HAP-1 (cell line): ENCODE data around the gene SLC38A9.
A peak's percentile ranks its signal among the peaks of the same experiment; 100 is the strongest.
"Not testable (repeated sequence)": the region's sequence is repeated elsewhere in the genome, so short reads cannot be mapped to it uniquely, and the experiment has no call there.

ENCODE experiments used
- DNase-seq, 2 experiments: peaks; one replicate each; pipeline ENCODE4 v3.0.0-alpha.2; 2016 to 2020; ENCODE audit warnings: low spot score in 2 of 2
- H3K27me3 ChIP-seq: fragments of 250-450 bp; sonication (Bioruptor Pico); 2 replicates; pipeline ENCODE4 v1.5.1; 2020; ENCODE audit warnings: low read depth, mild to moderate bottlenecking, moderate library complexity
- H3K36me3 ChIP-seq: fragments of 250-450 bp; sonication (Bioruptor Pico); replicated peaks from 2 replicates; pipeline ENCODE4 v1.5.1; 2020; ENCODE audit warnings: mild to moderate bottlenecking
- H3K4me1 ChIP-seq: fragments of 250-450 bp; sonication (Bioruptor Pico); 2 replicates; pipeline ENCODE4 v1.5.1; 2020; ENCODE audit warnings: mild to moderate bottlenecking
- H3K4me3 ChIP-seq: fragments of 250-450 bp; sonication (Bioruptor Pico); 2 replicates; pipeline ENCODE4 v1.5.1; 2020; ENCODE audit warnings: mild to moderate bottlenecking, moderate library complexity
- H3K9me3 ChIP-seq: fragments of 250-450 bp; sonication (Bioruptor Pico); 2 replicates; pipeline ENCODE4 v1.5.1; 2020; ENCODE audit warnings: mild to moderate bottlenecking, moderate library complexity
- in situ Hi-C: fragments of 300-500 bp; cut with MboI; formaldehyde crosslinking; loops from 3 replicates; pipeline ENCODE4 v1.14.3; 2020; ENCODE audit warnings: low sequenced_read_pairs, inconsistent platforms, mixed read lengths

Gene SLC38A9

DNA sequence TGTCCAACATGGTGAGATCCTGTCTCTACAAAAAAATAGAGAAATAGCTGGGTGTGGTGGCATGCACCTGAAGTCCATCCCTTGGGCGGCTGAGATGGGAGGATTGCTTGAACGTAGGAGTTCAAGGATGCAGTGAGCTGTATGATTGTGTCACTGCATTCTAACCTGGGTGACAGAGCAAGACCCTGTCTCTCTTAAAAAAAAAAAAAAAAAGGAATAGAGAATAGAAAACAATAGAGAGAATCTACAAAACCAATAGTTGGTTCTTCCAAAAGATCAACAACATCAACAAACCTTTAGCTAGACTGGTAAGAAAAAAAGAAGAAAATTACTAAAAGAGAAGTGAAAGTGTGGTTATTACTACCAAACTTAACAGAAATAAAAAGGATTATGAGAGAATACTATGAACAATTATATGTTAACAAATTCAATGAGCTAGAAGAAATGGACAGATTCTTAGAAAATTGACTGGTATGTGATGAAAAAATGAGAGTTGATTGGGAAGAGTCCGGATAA lies 8.1 kb upstream of the SLC38A9 start:
- no peaks in the 10 kb centered on the region for H3K27me3 ChIP-seq
- H3K4me1 ChIP-seq = peaks cover 10% of the 10 kb centered on the region
- no peak overlapping the region for H3K4me3 ChIP-seq
- no peaks in the 10 kb centered on the region for H3K36me3 ChIP-seq
- in situ Hi-C loops = loop anchor here (25.0 kb wide), 1 partner anchor 533 kb away; no protein-coding TSS in a partner anchor
- DNase-seq = no peak
- H3K9me3 ChIP-seq = no peaks in the 10 kb centered on the region

GRCh38 chr5:55719026-55719425 lies 6.9 kb upstream of the SLC38A9 start:
- not testable (repeated sequence) for H3K9me3 ChIP-seq, H3K4me3 ChIP-seq, DNase-seq, H3K36me3 ChIP-seq, H3K27me3 ChIP-seq
- peaks cover 10% of the 10 kb centered on the region for H3K4me1 ChIP-seq
- in situ Hi-C loops = loop anchor here (25.0 kb wide), 1 partner anchor 532 kb away; no protein-coding TSS in a partner anchor

DNA sequence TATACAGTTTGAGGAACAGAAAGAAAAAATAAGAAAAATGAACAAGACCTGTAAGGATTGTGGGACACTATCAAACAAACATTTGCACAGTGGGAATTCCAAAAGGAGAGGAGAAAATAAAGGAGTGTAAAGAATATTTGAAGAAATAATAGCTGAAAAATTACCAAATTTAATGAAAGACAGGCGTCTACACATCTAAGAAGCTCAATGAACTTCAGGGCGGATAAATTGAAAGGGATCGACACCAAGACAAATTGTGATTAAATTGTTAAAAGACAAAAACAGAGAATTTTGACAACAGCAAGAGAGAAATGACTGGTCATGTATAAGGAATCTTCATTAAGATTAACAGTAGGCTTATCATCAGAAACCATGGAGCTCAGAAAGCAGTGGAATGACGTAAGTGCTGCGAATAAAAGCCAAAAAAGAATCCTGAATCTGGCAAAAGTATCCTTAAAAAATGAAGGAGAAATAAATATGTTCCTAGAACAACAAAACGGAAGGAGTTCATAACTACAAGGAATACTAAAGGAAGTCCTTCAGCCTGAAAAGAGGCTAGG lies 3.5 kb upstream of the SLC38A9 start:
- no peak for DNase-seq
- in situ Hi-C loops = loop anchor here (25.0 kb wide), 1 partner anchor 528 kb away; no protein-coding TSS in a partner anchor
- no peaks in the 10 kb centered on the region for H3K9me3 ChIP-seq
- H3K27me3 ChIP-seq = no peaks in the 10 kb centered on the region
- H3K36me3 ChIP-seq = no peaks in the 10 kb centered on the region
- peaks cover 17% of the 10 kb centered on the region for H3K4me1 ChIP-seq
- no peak overlapping the region for H3K4me3 ChIP-seq

DNA sequence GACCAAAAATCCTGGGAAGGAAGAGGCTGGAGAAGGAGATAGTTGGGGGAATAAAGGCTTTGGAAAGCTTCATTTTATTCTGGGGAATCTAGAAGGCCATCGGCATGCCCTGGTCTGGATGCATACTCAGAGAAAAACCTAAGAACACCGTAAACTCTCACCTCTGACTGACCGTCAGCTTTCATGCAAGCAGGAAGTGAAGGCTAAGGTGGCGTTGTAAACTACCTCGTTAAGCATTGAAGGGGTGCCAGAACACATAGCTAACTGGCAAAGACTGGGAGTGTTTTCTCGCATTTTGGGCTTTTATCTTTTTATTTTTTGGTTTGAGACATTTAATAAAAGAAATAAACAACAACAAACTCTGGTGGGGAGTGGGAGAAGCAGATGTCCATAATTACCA lies 2.6 kb upstream of the SLC38A9 start:
- in situ Hi-C loops = loop anchor here (25.0 kb wide), 1 partner anchor 527 kb away; no protein-coding TSS in a partner anchor
- no peak for DNase-seq

GRCh38 chr5:55714339-55714738 lies 2.2 kb upstream of the SLC38A9 start:
- no peaks in the 10 kb centered on the region for H3K9me3 ChIP-seq
- H3K36me3 ChIP-seq = no peaks in the 10 kb centered on the region
- H3K4me3 ChIP-seq = no peak overlapping the region
- H3K4me1 ChIP-seq = peaks cover 17% of the 10 kb centered on the region
- H3K27me3 ChIP-seq = no peaks in the 10 kb centered on the region
- in situ Hi-C loops = loop anchor here (25.0 kb wide), 1 partner anchor 527 kb away; no protein-coding TSS in a partner anchor
- DNase-seq = no peak

More for the DNA sequence above, 2.6 kb upstream of the SLC38A9 start:
- H3K9me3 ChIP-seq = no peaks in the 10 kb centered on the region
- H3K4me1 ChIP-seq = peaks cover 17% of the 10 kb centered on the region
- no peak overlapping the region for H3K4me3 ChIP-seq
- H3K27me3 ChIP-seq = no peaks in the 10 kb centered on the region
- no peaks in the 10 kb centered on the region for H3K36me3 ChIP-seq

DNA sequence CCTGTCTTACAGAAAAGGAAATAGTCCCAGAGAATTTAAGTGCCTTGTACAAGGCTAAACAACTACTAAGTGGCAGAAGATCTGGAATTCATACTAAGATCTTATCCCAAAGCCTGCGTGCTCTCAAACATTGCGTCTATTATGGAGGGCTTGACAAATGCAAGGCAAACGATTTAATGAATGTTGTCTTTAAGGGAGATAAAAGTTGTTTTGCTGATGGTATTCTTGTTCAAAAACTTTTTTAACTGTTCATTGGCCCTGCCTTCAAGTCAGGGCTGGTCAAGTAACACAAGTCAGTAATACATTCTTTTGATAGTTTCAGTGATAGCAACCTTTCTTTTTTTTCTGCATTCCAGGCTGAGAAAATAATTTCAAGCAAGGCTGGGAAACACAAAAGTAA lies 1.7 kb upstream of the SLC38A9 start:
- Histone ChIP-seq H3K27me3 (no peaks in the 10 kb centered on the region), H3K9me3 (no peaks in the 10 kb centered on the region), H3K4me3 (no peak overlapping the region), H3K4me1 (peaks cover 17% of the 10 kb centered on the region), H3K36me3 (peaks cover under 1% of the 10 kb centered on the region; the same call in 1 of the 2 replicates)
- DNase-seq = no peak
- in situ Hi-C loops = loop anchor here (25.0 kb wide), 1 partner anchor 527 kb away; no protein-coding TSS in a partner anchor

DNA sequence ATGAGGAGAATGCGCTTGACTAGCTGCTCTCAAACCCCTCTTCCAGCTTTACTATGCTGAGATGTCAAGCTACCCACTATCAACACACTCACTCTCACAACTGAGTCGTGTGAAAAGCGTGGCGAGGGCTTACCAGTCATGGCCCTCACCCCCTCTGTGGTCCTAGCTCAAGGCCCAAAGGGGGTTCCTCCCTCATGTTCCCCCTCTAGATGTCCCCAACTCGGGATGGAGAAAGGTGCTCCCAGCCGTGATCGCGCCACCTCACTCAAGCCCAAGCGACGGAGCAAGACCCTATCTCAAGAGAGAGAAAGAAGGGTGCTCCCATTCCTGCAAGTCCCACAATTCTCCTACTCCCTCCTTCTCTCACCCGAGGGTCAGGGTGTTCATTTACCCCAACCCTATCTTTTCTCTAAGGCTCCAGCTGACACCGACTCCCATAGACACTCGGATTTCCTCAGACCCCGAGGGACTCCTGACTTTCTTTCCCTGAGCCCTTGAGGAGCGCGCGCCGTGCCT lies 559 bp downstream of the SLC38A9 start:
- Histone ChIP-seq H3K27me3 (no peaks in the 10 kb centered on the region), H3K9me3 (no peaks in the 10 kb centered on the region), H3K4me3 (peak overlapping the region; percentile 84), H3K36me3 (peaks cover 6% of the 10 kb centered on the region; the same call in 1 of the 2 replicates), H3K4me1 (peaks cover 9% of the 10 kb centered on the region)
- in situ Hi-C loops = loop anchor here (25.0 kb wide), 1 partner anchor 524 kb away; no protein-coding TSS in a partner anchor
- DNase-seq = no peak

DNA sequence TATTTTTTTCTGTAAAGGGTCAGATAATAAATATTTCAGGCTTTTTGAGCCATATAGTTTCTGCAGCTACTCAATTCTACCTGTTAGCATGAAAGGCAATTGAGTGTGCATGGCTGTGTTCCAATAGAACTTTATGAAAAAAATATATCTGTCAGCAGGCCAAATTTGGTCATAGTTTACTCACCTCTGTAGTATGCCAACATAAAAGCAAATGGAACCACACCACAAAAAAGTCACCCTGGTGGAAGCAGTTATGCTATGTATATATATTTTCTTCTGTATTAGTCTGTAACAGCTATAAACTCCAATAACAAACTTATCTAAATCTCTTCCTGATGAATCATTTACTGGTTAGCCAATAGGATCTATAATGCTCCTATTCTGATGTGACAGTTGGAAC lies 3.4 kb downstream of the SLC38A9 start:
- Histone ChIP-seq H3K36me3 (peaks cover 6% of the 10 kb centered on the region; the same call in 1 of the 2 replicates), H3K4me1 (peaks cover 6% of the 10 kb centered on the region), H3K4me3 (no peak overlapping the region), H3K9me3 (no peaks in the 10 kb centered on the region), H3K27me3 (no peaks in the 10 kb centered on the region)
- no peak for DNase-seq
- in situ Hi-C loops = loop anchor here (25.0 kb wide), 1 partner anchor 521 kb away; no protein-coding TSS in a partner anchor

DNA sequence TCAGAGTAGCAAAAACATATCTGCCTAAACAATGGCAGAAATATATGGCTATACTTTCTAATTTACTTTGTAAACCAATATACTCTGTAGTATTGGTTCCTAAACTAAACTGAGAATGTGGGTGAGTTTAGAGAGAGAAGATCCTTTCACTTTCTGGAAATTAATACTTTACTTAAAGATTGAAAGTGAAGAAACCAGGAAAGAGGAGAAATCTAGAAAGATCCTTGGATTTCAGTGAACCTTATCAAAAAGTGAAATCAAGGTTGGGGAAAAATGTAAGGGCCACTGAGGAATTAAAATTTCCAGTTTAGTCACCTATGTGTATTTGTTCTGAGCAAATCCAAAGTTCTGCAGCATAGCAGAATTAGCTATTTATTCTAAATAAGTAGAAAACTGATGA lies 5.9 kb downstream of the SLC38A9 start:
- Histone ChIP-seq H3K27me3 (no peaks in the 10 kb centered on the region), H3K9me3 (no peaks in the 10 kb centered on the region), H3K36me3 (peaks cover 6% of the 10 kb centered on the region; the same call in 1 of the 2 replicates), H3K4me1 (no peaks in the 10 kb centered on the region), H3K4me3 (no peak overlapping the region)
- DNase-seq = no peak
- in situ Hi-C loops = loop anchor here (25.0 kb wide), 1 partner anchor 519 kb away; no protein-coding TSS in a partner anchor

DNA sequence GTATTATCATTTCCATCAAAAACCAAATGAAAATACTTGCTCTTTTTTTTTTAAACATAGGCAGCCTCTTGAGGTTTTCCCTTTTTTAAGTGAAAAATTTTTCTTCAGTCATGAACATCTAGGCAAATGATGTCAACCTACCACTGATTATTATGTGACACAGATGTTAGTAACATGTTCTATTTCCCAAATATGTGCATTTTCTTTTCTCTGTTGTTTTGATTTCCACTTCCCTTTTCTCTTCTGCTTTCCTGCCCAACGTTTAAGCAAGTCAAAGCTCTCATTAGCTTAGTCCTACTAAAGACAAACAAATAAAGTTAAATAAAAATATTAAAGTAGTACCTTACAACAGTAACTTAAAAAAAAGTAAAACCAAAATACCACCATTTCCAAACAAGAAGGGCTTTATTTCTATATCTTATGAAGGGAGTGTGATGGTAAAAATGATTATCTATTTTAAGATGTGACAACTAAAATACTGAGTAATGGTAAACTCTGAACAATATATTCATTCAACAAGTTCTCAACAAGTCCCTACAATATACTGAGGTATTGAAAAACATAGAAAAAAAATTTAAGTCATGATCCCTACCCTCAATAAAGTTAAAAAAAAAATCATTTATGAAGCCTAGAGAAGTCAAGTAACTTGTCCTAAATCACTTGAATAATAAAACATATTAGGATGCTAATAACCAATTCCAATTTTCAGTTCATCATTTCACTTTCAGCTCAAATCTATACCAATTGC lies 9.4 kb downstream of the SLC38A9 start:
- Histone ChIP-seq H3K4me1 (no peaks in the 10 kb centered on the region), H3K36me3 (no peaks in the 10 kb centered on the region; the same call in 1 of the 2 replicates), H3K9me3 (no peaks in the 10 kb centered on the region; the same call in 1 of the 2 replicates), H3K27me3 (no peaks in the 10 kb centered on the region), H3K4me3 (no peak overlapping the region)
- in situ Hi-C loops = loop anchor here (25.0 kb wide), 1 partner anchor 515 kb away; no protein-coding TSS in a partner anchor
- DNase-seq = no peak

- Histone ChIP-seq H3K36me3 (peaks cover 3% of the 10 kb centered on the region; the same call in 1 of the 2 replicates), H3K4me3 (no peak overlapping the region), H3K27me3 (no peaks in the 10 kb centered on the region), H3K9me3 (no peaks in the 10 kb centered on the region; the same call in 1 of the 2 replicates), H3K4me1 (no peaks in the 10 kb centered on the region)
- no peak for DNase-seq
- in situ Hi-C loops = loop anchor here (25.0 kb wide), 1 partner anchor 514 kb away; no protein-coding TSS in a partner anchor
These were observed 10.5 kb downstream of the SLC38A9 start for GRCh38 chr5:55701462-55702103.

GRCh38 chr5:55700745-55701144 lies 11.4 kb downstream of the SLC38A9 start:
- no peak for DNase-seq
- H3K4me1 ChIP-seq = no peaks in the 10 kb centered on the region
- no peak overlapping the region for H3K4me3 ChIP-seq
- in situ Hi-C loops = loop anchor here (25.0 kb wide), 1 partner anchor 513 kb away; no protein-coding TSS in a partner anchor
- peaks cover 3% of the 10 kb centered on the region; the same call in 1 of the 2 replicates for H3K36me3 ChIP-seq
- no peaks in the 10 kb centered on the region; the same call in 1 of the 2 replicates for H3K9me3 ChIP-seq
- H3K27me3 ChIP-seq = no peaks in the 10 kb centered on the region
